Fibroblast of lung (primary cell): ENCODE measurements around the gene CHD6.

ENCODE experiments used
- EZH2 ChIP-seq: IDR thresholded peaks from 2 replicates; pipeline ENCODE4 v1.5.1; 2012; ENCODE audit warnings: low read length, control low read depth, mild to moderate bottlenecking; ENCODE audit errors: missing control alignments
- TF ChIP-seq, protein P1 (sequence below), 2 donors: IDR thresholded peaks in 1 of 2; conservative IDR thresholded peaks in 1 of 2; 1 replicate in 1 of 2; 2 replicates in 1 of 2; pipeline ENCODE4 v1.5.1; 2011 to 2012; ENCODE audit warnings: low read length in 2 of 2, control low read depth in 1 of 2, inconsistent platforms in 1 of 2, low read depth in 1 of 2, mild to moderate bottlenecking in 1 of 2

GRCh38 chr20:41617902-41618806, at the start of gene CHD6:
- TF ChIP-seq, protein P1, sequence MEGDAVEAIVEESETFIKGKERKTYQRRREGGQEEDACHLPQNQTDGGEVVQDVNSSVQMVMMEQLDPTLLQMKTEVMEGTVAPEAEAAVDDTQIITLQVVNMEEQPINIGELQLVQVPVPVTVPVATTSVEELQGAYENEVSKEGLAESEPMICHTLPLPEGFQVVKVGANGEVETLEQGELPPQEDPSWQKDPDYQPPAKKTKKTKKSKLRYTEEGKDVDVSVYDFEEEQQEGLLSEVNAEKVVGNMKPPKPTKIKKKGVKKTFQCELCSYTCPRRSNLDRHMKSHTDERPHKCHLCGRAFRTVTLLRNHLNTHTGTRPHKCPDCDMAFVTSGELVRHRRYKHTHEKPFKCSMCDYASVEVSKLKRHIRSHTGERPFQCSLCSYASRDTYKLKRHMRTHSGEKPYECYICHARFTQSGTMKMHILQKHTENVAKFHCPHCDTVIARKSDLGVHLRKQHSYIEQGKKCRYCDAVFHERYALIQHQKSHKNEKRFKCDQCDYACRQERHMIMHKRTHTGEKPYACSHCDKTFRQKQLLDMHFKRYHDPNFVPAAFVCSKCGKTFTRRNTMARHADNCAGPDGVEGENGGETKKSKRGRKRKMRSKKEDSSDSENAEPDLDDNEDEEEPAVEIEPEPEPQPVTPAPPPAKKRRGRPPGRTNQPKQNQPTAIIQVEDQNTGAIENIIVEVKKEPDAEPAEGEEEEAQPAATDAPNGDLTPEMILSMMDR (conservative IDR thresholded peaks at IDR 0.05 in 1 of 2, IDR thresholded peaks at IDR 0.05 in 1 of 2; ENCODE audit: low read depth in 1 of 2, low read length in 2 of 2): no peak
- TF ChIP-seq EZH2: no peak
